ENCODE results near the gene ATP6V0C.

Gene ATP6V0C

GRCh38 chr16:2493605-2494004 is 20.1 kb upstream of the ATP6V0C start:
- DNase-seq: no peak

GRCh38 chr16:2494616-2495015 is 19.1 kb upstream of the ATP6V0C start:
- no peak for DNase-seq

GRCh38 chr16:2495041-2495440 is 18.7 kb upstream of the ATP6V0C start:
- DNase-seq: no peak

GRCh38 chr16:2496223-2497115 is 17.3 kb upstream of the ATP6V0C start:
- DNase-seq: no peak

- no peak for DNase-seq
Observed at GRCh38 chr16:2497116-2497630, 16.6 kb upstream of the ATP6V0C start.

- no peak for DNase-seq
Observed at GRCh38 chr16:2497695-2498484, 15.9 kb upstream of the ATP6V0C start.

GRCh38 chr16:2498531-2499253 is 15.1 kb upstream of the ATP6V0C start:
- no peak for DNase-seq

GRCh38 chr16:2499454-2499853 is 14.3 kb upstream of the ATP6V0C start:
- no peak for DNase-seq

GRCh38 chr16:2499890-2500429 is 13.8 kb upstream of the ATP6V0C start:
- no peak for DNase-seq

- DNase-seq: no peak
Observed at GRCh38 chr16:2500430-2500917, 13.3 kb upstream of the ATP6V0C start.

GRCh38 chr16:2500918-2501750 is 12.6 kb upstream of the ATP6V0C start:
- DNase-seq: peak; percentile 84 to 85

- DNase-seq: no peak
Observed at GRCh38 chr16:2501946-2502895, 11.5 kb upstream of the ATP6V0C start.

- no peak for DNase-seq
Observed at GRCh38 chr16:2505695-2506094, 8.1 kb upstream of the ATP6V0C start.

- DNase-seq: no peak
Observed at GRCh38 chr16:2507052-2507659, 6.6 kb upstream of the ATP6V0C start.

- no peak for DNase-seq
Observed at GRCh38 chr16:2507665-2508064, 6.1 kb upstream of the ATP6V0C start.

- DNase-seq: no peak
Observed at GRCh38 chr16:2508722-2509400, 4.9 kb upstream of the ATP6V0C start.

GRCh38 chr16:2511128-2511800 is 2.5 kb upstream of the ATP6V0C start:
- no peak for DNase-seq

- DNase-seq: no peak
Observed at GRCh38 chr16:2511996-2512734, 1.6 kb upstream of the ATP6V0C start.
